ENCODE results near the gene ETS1.
A peak's percentile ranks its signal among the peaks of the same experiment; 100 is the strongest.

Gene ETS1

GRCh38 chr11:128579798-128580504 is 7.4 kb downstream of the ETS1 start:
- H3K4me1 Mint-ChIP-seq = peaks cover 21% of the 10 kb centered on the region
- H3K36me3 Mint-ChIP-seq = no peaks in the 10 kb centered on the region
- peak; percentile 61 for ATAC-seq (ENCODE audit: low read depth)
- no peaks in the 10 kb centered on the region for H3K27me3 Mint-ChIP-seq
- H3K4me3 Mint-ChIP-seq = no peak overlapping the region
- no peak overlapping the region for H3K27ac Mint-ChIP-seq
- DNase-seq (ENCODE audit: low spot score in 2 of 2) = no peak
- H3K9me3 Mint-ChIP-seq = no peaks in the 10 kb centered on the region

GRCh38 chr11:128576555-128576954 is 10.8 kb downstream of the ETS1 start:
- Mint-ChIP-seq H3K36me3 (no peaks in the 10 kb centered on the region), H3K27me3 (no peaks in the 10 kb centered on the region), H3K4me3 (no peak overlapping the region), H3K4me1 (peaks cover 15% of the 10 kb centered on the region), H3K27ac (no peak overlapping the region), H3K9me3 (peaks cover 2% of the 10 kb centered on the region)
- no peak for DNase-seq (ENCODE audit: low spot score in 2 of 2)
- ATAC-seq (ENCODE audit: low read depth) = no peak

- Mint-ChIP-seq H3K4me3 (no peak overlapping the region), H3K4me1 (peaks cover 15% of the 10 kb centered on the region), H3K9me3 (peaks cover 2% of the 10 kb centered on the region), H3K27ac (no peak overlapping the region), H3K27me3 (no peaks in the 10 kb centered on the region), H3K36me3 (no peaks in the 10 kb centered on the region)
- ATAC-seq (ENCODE audit: low read depth) (no peak), DNase-seq (ENCODE audit: low spot score in 2 of 2) (no peak)
Observed at GRCh38 chr11:128575961-128576350, 11.4 kb downstream of the ETS1 start.

- Mint-ChIP-seq H3K36me3 (no peaks in the 10 kb centered on the region), H3K27me3 (no peaks in the 10 kb centered on the region), H3K4me3 (no peak overlapping the region), H3K4me1 (peaks cover 11% of the 10 kb centered on the region), H3K9me3 (peaks cover 2% of the 10 kb centered on the region), H3K27ac (no peak overlapping the region)
- DNase-seq (ENCODE audit: low spot score in 2 of 2) (no peak), ATAC-seq (ENCODE audit: low read depth) (no peak)
Observed at GRCh38 chr11:128575174-128575960, 12.0 kb downstream of the ETS1 start.

- H3K4me3 Mint-ChIP-seq = no peak overlapping the region
- no peak for DNase-seq (ENCODE audit: low spot score in 2 of 2)
- no peaks in the 10 kb centered on the region for H3K36me3 Mint-ChIP-seq
- H3K4me1 Mint-ChIP-seq = peaks cover 3% of the 10 kb centered on the region
- no peak overlapping the region for H3K27ac Mint-ChIP-seq
- peaks cover 2% of the 10 kb centered on the region for H3K9me3 Mint-ChIP-seq
- no peaks in the 10 kb centered on the region for H3K27me3 Mint-ChIP-seq
- ATAC-seq (ENCODE audit: low read depth) = no peak
Observed at GRCh38 chr11:128574576-128575011, 12.8 kb downstream of the ETS1 start.

GRCh38 chr11:128573638-128574037 is 13.7 kb downstream of the ETS1 start:
- no peak for ATAC-seq (ENCODE audit: low read depth)
- Mint-ChIP-seq H3K4me3 (no peak overlapping the region), H3K4me1 (peaks cover 5% of the 10 kb centered on the region), H3K9me3 (peaks cover 2% of the 10 kb centered on the region), H3K36me3 (no peaks in the 10 kb centered on the region), H3K27ac (no peak overlapping the region), H3K27me3 (no peaks in the 10 kb centered on the region)
- no peak for DNase-seq (ENCODE audit: low spot score in 2 of 2)

- peaks cover 8% of the 10 kb centered on the region for H3K4me1 Mint-ChIP-seq
- no peaks in the 10 kb centered on the region for H3K27me3 Mint-ChIP-seq
- no peak overlapping the region for H3K27ac Mint-ChIP-seq
- H3K36me3 Mint-ChIP-seq = no peaks in the 10 kb centered on the region
- no peak overlapping the region for H3K4me3 Mint-ChIP-seq
- peaks cover 2% of the 10 kb centered on the region for H3K9me3 Mint-ChIP-seq
- DNase-seq (ENCODE audit: low spot score in 2 of 2) = no peak
- no peak for ATAC-seq (ENCODE audit: low read depth)
Observed at GRCh38 chr11:128572965-128573364, 14.4 kb downstream of the ETS1 start.

GRCh38 chr11:128570632-128571031 is 16.7 kb downstream of the ETS1 start:
- Mint-ChIP-seq H3K36me3 (no peaks in the 10 kb centered on the region), H3K27ac (no peak overlapping the region), H3K4me1 (peaks cover 13% of the 10 kb centered on the region), H3K9me3 (peaks cover 2% of the 10 kb centered on the region), H3K4me3 (peak overlapping the region; percentile 47), H3K27me3 (no peaks in the 10 kb centered on the region)
- no peak for ATAC-seq (ENCODE audit: low read depth)
- no peak for DNase-seq (ENCODE audit: low spot score in 2 of 2)

GRCh38 chr11:128569291-128569690 is 18.1 kb downstream of the ETS1 start:
- H3K36me3 Mint-ChIP-seq = no peaks in the 10 kb centered on the region
- no peak overlapping the region for H3K27ac Mint-ChIP-seq
- DNase-seq (ENCODE audit: low spot score in 2 of 2) = no peak
- H3K4me3 Mint-ChIP-seq = no peak overlapping the region
- peaks cover 2% of the 10 kb centered on the region for H3K9me3 Mint-ChIP-seq
- peaks cover 17% of the 10 kb centered on the region for H3K4me1 Mint-ChIP-seq
- H3K27me3 Mint-ChIP-seq = no peaks in the 10 kb centered on the region
- no peak for ATAC-seq (ENCODE audit: low read depth)

- H3K4me3 Mint-ChIP-seq = no peak overlapping the region
- DNase-seq (ENCODE audit: low spot score in 2 of 2) (no peak), ATAC-seq (ENCODE audit: low read depth) (no peak)
- peaks cover under 1% of the 10 kb centered on the region for H3K9me3 Mint-ChIP-seq
- no peaks in the 10 kb centered on the region for H3K27me3 Mint-ChIP-seq
- H3K27ac Mint-ChIP-seq = no peak overlapping the region
- peaks cover 25% of the 10 kb centered on the region for H3K4me1 Mint-ChIP-seq
- no peaks in the 10 kb centered on the region for H3K36me3 Mint-ChIP-seq
Observed at GRCh38 chr11:128568166-128568778, 19.1 kb downstream of the ETS1 start.

GRCh38 chr11:128567130-128567529 is 20.2 kb downstream of the ETS1 start:
- Mint-ChIP-seq H3K4me1 (peaks cover 26% of the 10 kb centered on the region), H3K4me3 (no peak overlapping the region), H3K9me3 (no peaks in the 10 kb centered on the region), H3K36me3 (no peaks in the 10 kb centered on the region), H3K27me3 (no peaks in the 10 kb centered on the region), H3K27ac (no peak overlapping the region)
- ATAC-seq (ENCODE audit: low read depth) = no peak
- DNase-seq (ENCODE audit: low spot score in 2 of 2) = no peak

- no peak overlapping the region for H3K4me3 Mint-ChIP-seq
- H3K27me3 Mint-ChIP-seq = no peaks in the 10 kb centered on the region
- H3K36me3 Mint-ChIP-seq = no peaks in the 10 kb centered on the region
- H3K27ac Mint-ChIP-seq = peak overlapping the region; percentile 31
- no peaks in the 10 kb centered on the region for H3K9me3 Mint-ChIP-seq
- peaks cover 33% of the 10 kb centered on the region for H3K4me1 Mint-ChIP-seq
- DNase-seq (ENCODE audit: low spot score in 2 of 2) (no peak), ATAC-seq (ENCODE audit: low read depth) (no peak)
Observed at GRCh38 chr11:128565881-128566280, 21.5 kb downstream of the ETS1 start.

GRCh38 chr11:128564642-128565245 is 22.6 kb downstream of the ETS1 start:
- DNase-seq (ENCODE audit: low spot score in 2 of 2) (no peak), ATAC-seq (ENCODE audit: low read depth) (peak; percentile 6)
- Mint-ChIP-seq H3K4me1 (peaks cover 37% of the 10 kb centered on the region), H3K27me3 (no peaks in the 10 kb centered on the region), H3K4me3 (peak overlapping the region; percentile 57), H3K27ac (peak overlapping the region; percentile 87), H3K36me3 (no peaks in the 10 kb centered on the region), H3K9me3 (no peaks in the 10 kb centered on the region)
